GM12878 (cell line): ENCODE data around the gene SLC34A3. TPM values are rescaled to one million over a fixed set of nuclear protein-coding genes. Genes with fewer than 3 reads are reported as not detected.
A peak's percentile ranks its signal among the peaks of the same experiment; 100 is the strongest.

Source experiments
- ASH2L ChIP-seq: fragments of 300-600, 200-600 bp; sonication (generic); IDR thresholded peaks from 2 replicates; pipeline ENCODE4 v1.6.1; 2017; ENCODE audit warnings: low read depth, mild to moderate bottlenecking, borderline replicate concordance
- FOXK2 ChIP-seq: fragments of 450-650 bp; IDR thresholded peaks from 2 replicates; pipeline ENCODE4 v1.6.1; 2017; ENCODE audit warnings: mild to moderate bottlenecking, moderate library complexity
- HDGF ChIP-seq: fragments of 450-650 bp; IDR thresholded peaks from 2 replicates; pipeline ENCODE4 v1.6.1; 2016; ENCODE audit warnings: antibody characterized with exemption
- HSF1 ChIP-seq: fragments of 150-350 bp; IDR thresholded peaks from 2 replicates; pipeline ENCODE4 v1.6.1; 2014; ENCODE audit warnings: mild to moderate bottlenecking, low read depth, low read length
- IKZF2 ChIP-seq, 2 experiments: fragments of 450-650 bp; IDR thresholded peaks; 2 replicates each; pipeline ENCODE4 v1.6.1; 2017; ENCODE audit warnings: mild to moderate bottlenecking in 2 of 2, moderate library complexity in 2 of 2
- JUND ChIP-seq: IDR thresholded peaks from 2 replicates; pipeline ENCODE4 v1.6.1; 2012; ENCODE audit warnings: low read depth, mild to moderate bottlenecking, low read length, improper control_type of control experiment, moderate library complexity
- LARP7 ChIP-seq: fragments of 450-650 bp; IDR thresholded peaks from 2 replicates; pipeline ENCODE4 v1.6.1; 2017; ENCODE audit warnings: mild to moderate bottlenecking
- MEF2A ChIP-seq: IDR thresholded peaks from 2 replicates; pipeline ENCODE4 v1.6.1; 2011; ENCODE audit warnings: low read depth, mild to moderate bottlenecking, low read length, moderate library complexity; ENCODE audit not compliant: insufficient read depth
- POLR2A ChIP-seq: IDR thresholded peaks from 2 replicates; pipeline ENCODE4 v1.6.1; 2011; ENCODE audit warnings: low read depth, mild to moderate bottlenecking, low read length
- POLR2AphosphoS2 ChIP-seq: IDR thresholded peaks from 2 replicates; pipeline ENCODE4 v1.6.1; 2011; ENCODE audit warnings: low read depth, mild to moderate bottlenecking, low read length, improper control_type of control experiment, moderate library complexity
- PRDM15 ChIP-seq: fragments of 450-650 bp; formaldehyde crosslinking; IDR thresholded peaks from 2 replicates; pipeline ENCODE4 v1.4.0; 2020; ENCODE audit warnings: mild to moderate bottlenecking, moderate library complexity
- RELB ChIP-seq: fragments of 450-650 bp; IDR thresholded peaks from 2 replicates; pipeline ENCODE4 v1.6.1; 2017; ENCODE audit warnings: low read depth, mild to moderate bottlenecking, moderate library complexity
- TCF7 ChIP-seq: IDR thresholded peaks from 2 replicates; pipeline ENCODE4 v1.6.1; 2014; ENCODE audit warnings: antibody characterized with exemption, borderline replicate concordance
- ZNF207 ChIP-seq: fragments of 450-650 bp; IDR thresholded peaks from 2 replicates; pipeline ENCODE4 v1.6.1; 2014; ENCODE audit warnings: antibody characterized with exemption, mild to moderate bottlenecking, borderline replicate concordance
- ZNF217 ChIP-seq: fragments of 450-650 bp; IDR thresholded peaks from 2 replicates; pipeline ENCODE4 v1.6.1; 2017; ENCODE audit warnings: antibody characterized with exemption, mild to moderate bottlenecking
- polyA plus RNA-seq, 11 experiments: library from polyadenylated mRNA; depleted of rRNA in 4 of 11; unstranded in 6 of 11; stranded (reverse) in 5 of 11; fragments of >200 nt; fragmentation: Nextera tagmentation in 4 of 11; fragmentation: Illumina TruSeq in 1 of 11; extraction: Ambion mirVana in 4 of 11; extraction: Trizol in 1 of 11; gene quantifications; 1 replicate in 1 of 11; 2 replicates in 10 of 11; pipeline versions ENCODE4 v1.2.1 to v1.2.3, GENCODE V29; 2011 to 2016; ENCODE audit warnings: inconsistent platforms in 2 of 11, missing spikeins in 2 of 11, low read depth in 1 of 11
- total RNA-seq, 4 experiments: library from RNA; depleted of rRNA in 3 of 4; stranded (reverse); fragments of >200 nt in 3 of 4; fragmentation: Illumina TruSeq in 1 of 4; extraction: Trizol in 1 of 4; gene quantifications; 2 replicates each; pipeline versions ENCODE4 v1.2.1 to v1.2.3, GENCODE V29; 2013 to 2021
- TF ChIP-seq, protein P1 (sequence below): fragments of 450-650 bp; IDR thresholded peaks from 2 replicates; pipeline ENCODE4 v1.6.1; 2018; ENCODE audit warnings: borderline replicate concordance, mild to moderate bottlenecking; ENCODE audit not compliant: partially characterized antibody
- TF ChIP-seq, protein P2 (sequence below): fragments of 450-650 bp; formaldehyde crosslinking; IDR thresholded peaks from 2 replicates; pipeline ENCODE4 v1.5.0; 2022; ENCODE audit warnings: mild to moderate bottlenecking, missing genetic modification characterization

SLC34A3 gene
- total and polyA plus RNA-seq, 10 of the 15 experiments (the other 5 are each of a cell fraction or from before 2014, with no cell fraction given), result not detected

GRCh38 chr9:137236238-137236935 is 5.7 kb downstream of the SLC34A3 start (continued):
- TF ChIP-seq RELB (peak; percentile 82), ZNF207 (peak; percentile 55; the same call in 1 of the 2 replicates), HDGF (0 out of 2 replicates have a peak, but pooled peaks have one; percentile 41), JUND (0 out of 2 replicates have a peak, but pooled peaks have one; percentile 21), ASH2L (no peak), HSF1 (no peak), FOXK2 (no peak), POLR2AphosphoS2 (no peak; the same call in 1 of the 2 replicates), PRDM15 (CRISPR knock-in tag) (no peak), LARP7 (peak; percentile 67; the same call in 1 of the 2 replicates), MEF2A (no peak), IKZF2 (IDR thresholded peaks at IDR 0.05) (peak; percentile 85 to 89; a peak in 3 of 4 replicates), TCF7 (no peak), POLR2A (no peak), ZNF217 (0 out of 2 replicates have a peak, but pooled peaks have one; percentile 24)
- TF ChIP-seq, protein P1, sequence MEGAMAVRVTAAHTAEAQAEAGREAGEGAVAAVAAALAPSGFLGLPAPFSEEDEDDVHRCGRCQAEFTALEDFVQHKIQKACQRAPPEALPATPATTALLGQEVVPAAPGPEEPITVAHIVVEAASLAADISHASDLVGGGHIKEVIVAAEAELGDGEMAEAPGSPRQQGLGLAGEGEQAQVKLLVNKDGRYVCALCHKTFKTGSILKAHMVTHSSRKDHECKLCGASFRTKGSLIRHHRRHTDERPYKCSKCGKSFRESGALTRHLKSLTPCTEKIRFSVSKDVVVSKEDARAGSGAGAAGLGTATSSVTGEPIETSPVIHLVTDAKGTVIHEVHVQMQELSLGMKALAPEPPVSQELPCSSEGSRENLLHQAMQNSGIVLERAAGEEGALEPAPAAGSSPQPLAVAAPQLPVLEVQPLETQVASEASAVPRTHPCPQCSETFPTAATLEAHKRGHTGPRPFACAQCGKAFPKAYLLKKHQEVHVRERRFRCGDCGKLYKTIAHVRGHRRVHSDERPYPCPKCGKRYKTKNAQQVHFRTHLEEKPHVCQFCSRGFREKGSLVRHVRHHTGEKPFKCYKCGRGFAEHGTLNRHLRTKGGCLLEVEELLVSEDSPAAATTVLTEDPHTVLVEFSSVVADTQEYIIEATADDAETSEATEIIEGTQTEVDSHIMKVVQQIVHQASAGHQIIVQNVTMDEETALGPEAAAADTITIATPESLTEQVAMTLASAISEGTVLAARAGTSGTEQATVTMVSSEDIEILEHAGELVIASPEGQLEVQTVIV, result no peak
- TF ChIP-seq, protein P2, sequence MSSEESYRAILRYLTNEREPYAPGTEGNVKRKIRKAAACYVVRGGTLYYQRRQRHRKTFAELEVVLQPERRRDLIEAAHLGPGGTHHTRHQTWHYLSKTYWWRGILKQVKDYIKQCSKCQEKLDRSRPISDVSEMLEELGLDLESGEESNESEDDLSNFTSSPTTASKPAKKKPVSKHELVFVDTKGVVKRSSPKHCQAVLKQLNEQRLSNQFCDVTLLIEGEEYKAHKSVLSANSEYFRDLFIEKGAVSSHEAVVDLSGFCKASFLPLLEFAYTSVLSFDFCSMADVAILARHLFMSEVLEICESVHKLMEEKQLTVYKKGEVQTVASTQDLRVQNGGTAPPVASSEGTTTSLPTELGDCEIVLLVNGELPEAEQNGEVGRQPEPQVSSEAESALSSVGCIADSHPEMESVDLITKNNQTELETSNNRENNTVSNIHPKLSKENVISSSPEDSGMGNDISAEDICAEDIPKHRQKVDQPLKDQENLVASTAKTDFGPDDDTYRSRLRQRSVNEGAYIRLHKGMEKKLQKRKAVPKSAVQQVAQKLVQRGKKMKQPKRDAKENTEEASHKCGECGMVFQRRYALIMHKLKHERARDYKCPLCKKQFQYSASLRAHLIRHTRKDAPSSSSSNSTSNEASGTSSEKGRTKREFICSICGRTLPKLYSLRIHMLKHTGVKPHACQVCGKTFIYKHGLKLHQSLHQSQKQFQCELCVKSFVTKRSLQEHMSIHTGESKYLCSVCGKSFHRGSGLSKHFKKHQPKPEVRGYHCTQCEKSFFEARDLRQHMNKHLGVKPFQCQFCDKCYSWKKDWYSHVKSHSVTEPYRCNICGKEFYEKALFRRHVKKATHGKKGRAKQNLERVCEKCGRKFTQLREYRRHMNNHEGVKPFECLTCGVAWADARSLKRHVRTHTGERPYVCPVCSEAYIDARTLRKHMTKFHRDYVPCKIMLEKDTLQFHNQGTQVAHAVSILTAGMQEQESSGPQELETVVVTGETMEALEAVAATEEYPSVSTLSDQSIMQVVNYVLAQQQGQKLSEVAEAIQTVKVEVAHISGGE (CRISPR knock-in tag), result no peak
